KG1 (cell line): ENCODE results near the gene JTB.

Experiments used
- DNase-seq: peaks from one replicate; lab custom pipeline; 2025; lab: John Stamatoyannopoulos, UW

Gene JTB

GRCh38 chr1:153978274-153978909, 918 bp upstream of the JTB start:
- no peak for DNase-seq

- DNase-seq: no peak
Observed at GRCh38 chr1:153976819-153977249, 640 bp downstream of the JTB start.

DNA sequence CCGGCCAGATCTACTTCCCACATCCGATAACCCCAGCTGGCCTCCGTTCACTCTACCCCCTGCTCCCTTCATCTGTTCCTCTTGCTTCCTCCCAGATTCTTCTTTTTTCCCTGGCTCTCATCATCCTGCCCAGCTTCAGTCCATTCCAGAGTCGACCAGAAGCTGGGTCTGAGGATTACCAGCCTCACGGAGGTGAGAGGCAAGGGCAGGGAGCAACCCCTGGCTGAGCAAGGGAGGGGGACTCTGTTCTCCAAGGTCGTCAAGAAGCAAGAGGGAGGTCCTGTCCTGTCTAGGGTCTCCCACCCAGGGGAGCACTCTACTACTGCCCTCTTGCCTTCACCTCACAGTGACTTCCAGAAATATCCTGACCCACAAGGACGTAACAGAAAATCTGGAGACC, 3.9 kb downstream of the JTB start:
- no peak for DNase-seq

DNA sequence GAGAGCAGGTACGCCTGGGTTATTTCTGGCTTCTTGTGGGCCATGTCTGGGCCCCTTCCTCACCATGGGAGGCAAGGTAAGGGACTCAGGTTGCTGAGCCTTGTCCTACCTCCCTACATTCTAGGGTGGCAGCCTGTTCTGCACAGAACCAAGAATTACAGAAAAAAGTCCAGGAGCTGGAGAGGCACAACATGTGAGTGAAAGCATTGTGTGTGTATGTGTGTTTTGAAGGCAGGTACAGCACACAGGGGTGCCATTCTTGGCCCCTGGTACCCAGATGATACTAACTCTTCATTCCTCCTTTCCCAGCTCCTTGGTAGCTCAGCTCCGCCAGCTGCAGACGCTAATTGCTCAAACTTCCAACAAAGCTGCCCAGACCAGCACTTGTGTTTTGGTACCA, 4.4 kb downstream of the JTB start:
- DNase-seq: no peak

DNA sequence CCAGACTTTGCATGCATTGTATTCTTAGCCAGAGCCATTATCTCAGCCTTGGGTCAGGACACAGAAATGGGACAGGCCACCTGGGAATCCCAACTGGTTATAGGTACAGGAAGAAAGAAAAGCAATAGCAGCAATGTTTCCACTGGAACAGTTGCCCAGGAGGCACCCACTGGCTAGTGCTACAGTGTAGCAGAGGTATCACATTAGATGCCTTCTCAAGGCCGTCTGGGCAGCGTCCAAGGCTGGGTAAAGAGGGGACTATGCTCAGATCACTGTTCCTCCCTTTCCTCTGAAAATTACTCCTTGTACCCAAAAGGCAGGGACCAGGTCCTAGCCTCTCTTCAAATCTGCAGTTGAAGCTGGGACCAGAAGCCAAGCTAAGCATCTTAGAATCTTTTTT, 7.1 kb downstream of the JTB start:
- no peak for DNase-seq

- no peak for DNase-seq
Observed at GRCh38 chr1:153968972-153969371, 8.5 kb downstream of the JTB start.

DNA sequence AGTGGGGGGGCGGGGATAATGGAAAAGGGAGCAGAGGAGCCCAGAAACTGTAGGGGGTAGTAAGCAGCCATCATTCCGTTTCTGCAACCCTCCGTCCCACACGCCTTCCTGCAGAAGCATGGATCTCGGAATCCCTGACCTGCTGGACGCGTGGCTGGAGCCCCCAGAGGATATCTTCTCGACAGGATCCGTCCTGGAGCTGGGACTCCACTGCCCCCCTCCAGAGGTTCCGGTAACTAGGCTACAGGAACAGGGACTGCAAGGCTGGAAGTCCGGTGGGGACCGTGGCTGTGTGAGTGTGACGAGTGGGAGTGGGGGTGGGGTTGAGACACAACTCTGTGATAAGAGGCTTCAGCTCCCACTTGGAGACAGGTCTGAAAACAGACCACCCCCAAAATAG, 9.1 kb downstream of the JTB start:
- DNase-seq: no peak

GRCh38 chr1:153968000-153968363, 9.5 kb downstream of the JTB start:
- DNase-seq: no peak

DNA sequence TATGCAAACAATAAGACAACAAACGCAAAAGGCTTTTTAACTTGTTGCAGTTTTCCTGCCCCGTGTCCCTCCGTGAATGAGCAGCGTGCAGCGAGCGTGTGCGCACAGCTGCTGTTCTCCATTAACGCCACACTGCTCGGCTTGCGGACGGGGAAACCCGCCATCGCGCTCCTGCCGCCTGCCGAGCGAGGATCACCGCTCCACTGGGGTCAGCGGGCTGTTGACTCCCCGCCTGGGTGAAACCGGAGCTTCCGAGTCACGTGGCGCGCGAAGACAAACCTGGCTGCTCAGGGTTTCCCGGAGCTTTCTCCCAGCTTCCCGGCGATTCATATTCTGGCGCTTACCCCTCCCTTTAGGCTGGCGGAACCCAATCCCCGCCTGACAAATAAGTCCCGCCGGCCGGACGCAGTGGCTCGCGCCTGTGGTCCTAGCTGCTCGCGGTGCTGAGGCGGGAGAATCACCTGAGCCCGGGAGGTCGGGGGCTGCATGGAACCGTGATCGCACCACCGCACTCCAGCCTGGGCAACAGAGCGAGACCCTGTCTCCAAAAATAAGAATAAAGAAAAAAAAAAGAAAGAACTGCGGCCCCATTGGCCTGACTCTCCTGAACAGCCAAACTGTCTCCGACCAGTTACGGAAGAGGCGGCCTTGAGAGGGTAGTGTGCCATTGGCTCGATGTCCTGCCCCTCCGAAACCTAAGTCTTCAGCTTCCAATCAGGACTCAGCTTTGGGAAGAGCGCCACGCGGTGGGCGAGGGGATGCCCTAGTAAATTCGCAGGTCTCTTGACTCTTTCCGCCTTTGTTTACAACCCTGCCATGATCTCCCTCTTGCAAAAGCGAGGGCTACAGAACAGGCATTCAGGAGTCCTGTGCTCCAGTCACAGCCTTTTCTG, 10.1 kb downstream of the JTB start, which contains the start of gene CREB3L4:
Gene CREB3L4 (plus strand): TSS at position 796 of the 893 bp plus-strand sequence. CDS start 624 bp downstream, outside the sequence.
- peak; percentile 92 for DNase-seq

DNA sequence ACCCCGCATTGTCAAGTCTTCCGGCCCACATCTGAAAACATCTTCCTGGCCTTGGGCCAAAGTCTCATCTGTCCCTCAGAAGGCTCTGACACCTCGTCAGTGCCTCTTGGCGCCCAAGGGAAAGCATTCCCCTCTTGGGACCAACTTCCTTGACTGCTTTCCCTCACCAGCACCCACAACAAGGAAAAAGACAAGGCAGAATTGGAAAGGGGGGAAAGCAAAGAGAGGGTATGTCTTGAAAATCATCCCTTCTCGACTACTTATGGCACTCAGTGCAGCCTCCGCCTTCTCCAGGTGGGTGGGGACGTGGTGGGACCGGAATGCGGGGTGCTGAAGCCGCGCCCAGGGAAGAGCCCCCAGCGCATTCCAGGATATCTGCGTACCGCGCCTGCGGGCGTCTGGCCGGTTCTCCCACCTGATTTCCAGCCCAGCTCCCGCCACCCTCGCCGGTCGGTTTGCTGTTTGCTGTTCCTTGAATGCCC, 13.6 kb downstream of the JTB start:
- no peak for DNase-seq

- DNase-seq: peak; percentile 90
Observed at GRCh38 chr1:153963030-153963849, 14.2 kb downstream of the JTB start, which contains the start of gene SLC39A1. Gene SLC39A1, minus strand, starts transcription at chr1:153963537. Its CDS starts 822 bp downstream, at chr1:153962715.

DNA sequence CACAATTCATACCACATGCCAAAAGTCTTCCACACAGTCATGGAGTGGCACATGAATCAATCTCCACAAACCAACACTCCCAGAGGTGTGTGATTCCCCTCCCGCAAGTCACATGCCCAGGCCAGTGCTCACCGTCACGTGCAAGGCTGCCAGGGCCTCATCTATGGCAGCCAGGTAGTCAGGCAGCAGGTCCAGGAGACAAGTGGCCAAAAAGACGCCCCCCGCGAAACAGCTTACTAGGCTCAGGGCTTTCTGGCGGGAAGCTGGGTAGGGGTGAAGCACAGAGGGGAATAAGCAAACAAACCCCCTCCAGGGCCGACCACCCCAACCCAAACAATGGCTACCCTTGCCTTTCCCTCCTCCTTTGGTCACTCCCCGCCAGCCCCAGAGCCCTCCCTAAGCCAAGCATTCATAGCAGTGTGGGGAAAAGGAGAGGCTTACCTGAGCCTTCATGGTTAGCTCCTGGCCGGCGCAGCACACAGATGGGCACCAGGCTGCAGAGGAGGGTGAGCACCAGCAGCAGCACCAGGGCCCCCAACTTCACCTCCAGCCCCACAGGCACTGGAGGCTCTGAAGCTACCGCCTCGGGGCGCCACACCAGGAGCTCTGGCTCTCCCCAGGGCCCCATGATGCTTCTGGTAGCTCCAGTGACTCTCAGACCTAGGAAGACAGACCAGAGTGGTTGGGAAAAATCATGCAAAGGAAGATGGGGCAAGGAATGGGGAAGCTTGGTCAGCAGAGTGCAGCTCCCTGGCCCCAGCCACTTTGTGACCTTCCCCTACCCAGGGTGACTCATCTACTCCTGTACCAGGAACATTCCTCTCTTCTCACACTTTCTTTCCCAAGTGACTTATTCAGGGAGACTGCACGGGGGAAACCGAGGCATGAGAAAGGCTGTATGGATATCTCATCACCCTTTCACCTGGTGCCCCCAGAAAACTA, 15.1 kb downstream of the JTB start:
- no peak for DNase-seq

GRCh38 chr1:153961421-153961820, 16.1 kb downstream of the JTB start:
- DNase-seq: no peak

GRCh38 chr1:153960206-153960605, 17.3 kb downstream of the JTB start:
- no peak for DNase-seq

DNA sequence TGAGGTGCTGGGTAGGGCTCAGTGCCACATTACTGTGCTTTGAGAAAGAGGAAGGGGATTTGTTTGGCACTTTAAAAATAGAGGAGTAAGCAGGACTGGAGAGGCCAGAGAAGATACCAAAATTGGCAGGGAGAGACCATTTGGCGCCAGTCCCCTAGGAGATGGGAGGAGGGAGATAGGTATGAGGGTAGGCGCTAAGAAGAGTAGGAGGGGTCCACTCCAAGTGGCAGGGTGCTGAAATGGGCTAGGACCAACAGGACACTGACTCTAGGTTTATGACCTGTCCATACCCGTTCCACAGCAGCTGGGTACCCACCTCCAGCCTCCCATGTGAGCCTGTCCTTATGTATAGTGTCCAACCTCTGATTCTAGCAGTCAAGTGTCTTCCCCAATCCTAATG, 18.0 kb downstream of the JTB start:
- no peak for DNase-seq

DNA sequence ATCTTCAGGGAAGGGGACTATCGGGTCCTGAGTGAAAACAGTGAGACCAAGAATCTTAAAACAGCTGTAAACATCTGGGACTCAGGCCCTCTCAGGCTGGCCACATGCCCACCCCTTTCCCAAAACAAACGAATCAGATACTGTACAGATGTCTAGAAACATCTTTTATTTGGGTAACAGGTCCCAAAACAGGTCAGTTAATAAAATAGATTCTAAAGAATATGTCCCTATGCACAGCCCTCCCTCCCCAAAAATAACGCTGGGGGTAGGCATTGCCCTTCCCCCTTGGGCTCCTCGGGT, 18.6 kb downstream of the JTB start:
- DNase-seq: no peak

DNA sequence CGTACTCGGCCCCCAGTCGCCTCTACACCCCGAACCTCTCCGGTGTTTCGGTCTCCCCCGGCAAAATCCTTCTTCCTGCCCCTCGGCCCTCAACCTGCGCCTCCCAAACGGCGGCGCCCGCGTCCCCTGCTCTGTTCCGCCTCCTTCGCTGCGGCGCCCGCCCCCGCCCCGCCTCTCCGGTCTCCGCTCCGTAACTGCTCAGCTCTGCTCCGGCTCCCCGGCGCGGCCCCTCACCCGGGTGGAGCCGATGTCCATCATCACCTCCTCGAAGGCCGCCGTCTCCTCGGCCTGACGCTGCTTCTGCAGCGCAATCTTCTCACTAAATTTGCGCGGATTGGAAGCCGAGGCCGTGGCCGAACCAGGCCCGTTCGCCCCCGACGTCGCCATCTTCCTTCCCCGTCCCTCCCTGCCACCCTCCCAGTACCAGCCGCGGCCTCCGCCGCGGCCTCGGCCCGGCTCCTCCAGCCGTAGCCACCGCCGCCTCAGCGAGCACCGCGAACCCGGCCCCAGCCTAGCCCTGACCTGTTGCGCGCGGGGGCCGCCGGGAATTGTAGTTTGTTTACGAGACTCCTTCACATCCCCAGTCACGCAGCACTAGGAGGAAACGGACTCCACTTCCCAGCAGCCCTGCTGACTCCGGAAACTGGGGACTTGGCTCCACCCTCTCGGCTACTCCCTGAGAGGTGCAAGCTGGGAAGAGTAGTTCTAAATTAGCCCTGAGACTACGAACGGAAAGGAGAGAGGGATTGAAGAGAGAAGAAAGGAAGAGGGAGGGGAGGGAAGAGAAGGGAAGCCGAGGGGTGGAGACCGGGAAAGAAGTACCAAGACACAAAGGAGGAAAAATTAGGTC, 19.1 kb downstream of the JTB start, which contains the start of gene CRTC2:
Gene CRTC2 (minus strand): TSS at position 502 of the 850 bp plus-strand sequence. CDS start 115 bp downstream, at position 387.
- DNase-seq: peak; percentile 93

- DNase-seq: no peak
Observed at GRCh38 chr1:153957744-153958110, 19.7 kb downstream of the JTB start.

DNA sequence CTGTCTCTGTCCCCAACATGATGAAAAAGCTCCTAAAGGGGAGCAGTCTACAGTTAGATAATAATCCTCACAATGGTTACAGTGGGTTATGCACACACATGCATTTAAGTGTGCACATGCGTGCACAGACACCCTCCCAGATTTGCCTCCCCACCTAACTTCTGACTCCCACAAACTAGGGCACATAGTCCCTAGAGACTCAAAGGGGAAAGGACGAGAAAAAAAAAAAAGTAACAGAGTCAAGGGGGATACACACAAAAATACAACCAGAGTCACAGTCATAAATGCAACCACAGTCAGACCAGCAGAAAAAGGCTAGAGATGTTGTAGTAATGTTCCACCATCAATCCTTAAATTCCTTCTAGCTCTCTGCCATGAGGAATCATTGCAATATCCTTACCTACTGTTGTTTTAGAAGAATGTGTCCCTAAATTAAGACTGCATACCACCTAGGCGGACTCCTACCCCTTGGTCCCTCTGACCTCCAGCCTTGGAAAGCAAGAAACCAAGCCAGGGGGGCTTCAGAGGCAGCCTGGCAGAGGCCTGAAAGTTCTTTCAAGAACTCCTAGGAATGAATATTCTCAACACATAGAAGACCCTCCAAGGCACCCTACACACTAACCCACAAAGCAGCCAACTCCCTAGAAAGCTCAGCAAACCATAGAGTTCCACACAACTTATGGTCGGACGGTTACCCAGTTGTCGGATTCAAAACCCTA, 20.3 kb downstream of the JTB start:
- DNase-seq: no peak

DNA sequence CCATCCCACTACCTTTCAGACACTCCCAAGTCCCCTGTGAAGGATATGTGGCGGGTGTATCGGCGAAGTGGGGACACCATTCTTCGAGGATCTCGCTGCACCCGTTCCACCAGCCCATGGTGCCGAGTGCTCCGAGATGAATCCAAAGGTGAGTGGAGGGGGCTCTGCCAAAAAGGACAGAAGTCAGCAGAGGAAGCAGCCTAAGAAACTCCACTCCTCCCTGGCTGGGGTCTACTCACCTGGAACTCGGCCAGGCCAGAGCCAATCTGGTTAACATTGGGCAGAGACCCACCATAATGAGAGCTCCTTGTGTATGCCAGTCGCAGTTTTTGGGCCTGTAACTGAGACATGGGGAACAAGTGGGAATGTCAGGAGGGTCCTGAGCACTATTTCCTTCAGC, 22.6 kb downstream of the JTB start:
- DNase-seq: no peak
